ENCODE results near the gene WDFY3.

Gene WDFY3

GRCh38 chr4:84855774-84856173 is 110.7 kb downstream of the WDFY3 start:
- H3K9me3 ChIP-seq (ENCODE audit: low read length): no peaks in the 10 kb centered on the region
- TF ChIP-seq, protein P1, sequence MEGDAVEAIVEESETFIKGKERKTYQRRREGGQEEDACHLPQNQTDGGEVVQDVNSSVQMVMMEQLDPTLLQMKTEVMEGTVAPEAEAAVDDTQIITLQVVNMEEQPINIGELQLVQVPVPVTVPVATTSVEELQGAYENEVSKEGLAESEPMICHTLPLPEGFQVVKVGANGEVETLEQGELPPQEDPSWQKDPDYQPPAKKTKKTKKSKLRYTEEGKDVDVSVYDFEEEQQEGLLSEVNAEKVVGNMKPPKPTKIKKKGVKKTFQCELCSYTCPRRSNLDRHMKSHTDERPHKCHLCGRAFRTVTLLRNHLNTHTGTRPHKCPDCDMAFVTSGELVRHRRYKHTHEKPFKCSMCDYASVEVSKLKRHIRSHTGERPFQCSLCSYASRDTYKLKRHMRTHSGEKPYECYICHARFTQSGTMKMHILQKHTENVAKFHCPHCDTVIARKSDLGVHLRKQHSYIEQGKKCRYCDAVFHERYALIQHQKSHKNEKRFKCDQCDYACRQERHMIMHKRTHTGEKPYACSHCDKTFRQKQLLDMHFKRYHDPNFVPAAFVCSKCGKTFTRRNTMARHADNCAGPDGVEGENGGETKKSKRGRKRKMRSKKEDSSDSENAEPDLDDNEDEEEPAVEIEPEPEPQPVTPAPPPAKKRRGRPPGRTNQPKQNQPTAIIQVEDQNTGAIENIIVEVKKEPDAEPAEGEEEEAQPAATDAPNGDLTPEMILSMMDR (IDR thresholded peaks at IDR 0.05; ENCODE audit: low read length): no peak
- TF ChIP-seq EZH2 (IDR thresholded peaks at IDR 0.05; ENCODE audit: borderline replicate concordance, low read length): no peak

DNA sequence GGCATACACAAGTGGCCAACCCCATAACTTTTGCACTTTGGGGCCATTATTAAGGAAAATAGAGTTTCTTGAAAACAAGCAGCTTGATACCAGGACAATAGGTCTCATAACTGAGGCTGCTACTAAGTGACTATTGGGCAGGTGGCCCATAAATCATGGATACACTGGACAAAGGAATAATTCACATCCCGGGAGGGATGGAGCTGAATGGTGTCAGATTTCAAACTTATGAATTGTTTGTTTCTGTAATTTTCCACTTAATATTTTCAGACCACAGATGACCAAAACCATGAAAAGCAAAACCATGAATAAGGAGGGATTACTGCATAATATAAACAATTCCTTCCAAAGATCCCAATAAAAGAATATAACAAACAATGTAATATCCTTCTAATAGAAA is 114.4 kb downstream of the WDFY3 start:
- Histone ChIP-seq H3K27ac (ENCODE audit: low read depth, low read length, poor library complexity, severe bottlenecking) (no peak overlapping the region), H3F3A (ENCODE audit: insufficient read depth, low read length) (no peaks in the 10 kb centered on the region), H2AFZ (ENCODE audit: low read length) (no peak overlapping the region), H3K36me3 (ENCODE audit: insufficient read depth, low read length) (no peaks in the 10 kb centered on the region), H3K79me2 (ENCODE audit: insufficient read depth, low read length) (no peaks in the 10 kb centered on the region), H3K9ac (ENCODE audit: low read length) (no peak overlapping the region), H3K9me3 (ENCODE audit: low read length) (no peaks in the 10 kb centered on the region), H3K9me2 (ENCODE audit: low read depth, low read length) (no peaks in the 10 kb centered on the region), H3K4me3 (ENCODE audit: low read depth, low read length, poor library complexity, severe bottlenecking) (no peak overlapping the region), H3K4me2 (ENCODE audit: low read length) (no peak overlapping the region), H3K27me3 (ENCODE audit: insufficient read depth, low read length) (no peaks in the 10 kb centered on the region), H4K20me1 (ENCODE audit: insufficient read depth, low read length) (no peaks in the 10 kb centered on the region), H3K4me1 (ENCODE audit: insufficient read depth, low read length, severe bottlenecking) (no peaks in the 10 kb centered on the region)
- TF ChIP-seq, protein P1 (IDR thresholded peaks at IDR 0.05; ENCODE audit: low read length): no peak
- TF ChIP-seq EZH2 (IDR thresholded peaks at IDR 0.05; ENCODE audit: borderline replicate concordance, low read length): no peak

More at GRCh38 chr4:84855774-84856173, 110.7 kb downstream of the WDFY3 start:
- Histone ChIP-seq H3K4me1 (ENCODE audit: insufficient read depth, low read length, severe bottlenecking) (no peaks in the 10 kb centered on the region), H3K4me2 (ENCODE audit: low read length) (no peak overlapping the region), H2AFZ (ENCODE audit: low read length) (no peak overlapping the region), H3K79me2 (ENCODE audit: insufficient read depth, low read length) (no peaks in the 10 kb centered on the region), H3K9me2 (ENCODE audit: low read depth, low read length) (no peaks in the 10 kb centered on the region), H3F3A (ENCODE audit: insufficient read depth, low read length) (no peaks in the 10 kb centered on the region), H3K27ac (ENCODE audit: low read depth, low read length, poor library complexity, severe bottlenecking) (no peak overlapping the region), H3K36me3 (ENCODE audit: insufficient read depth, low read length) (no peaks in the 10 kb centered on the region), H3K9ac (ENCODE audit: low read length) (no peak overlapping the region), H3K27me3 (ENCODE audit: insufficient read depth, low read length) (no peaks in the 10 kb centered on the region), H4K20me1 (ENCODE audit: insufficient read depth, low read length) (no peaks in the 10 kb centered on the region), H3K4me3 (ENCODE audit: low read depth, low read length, poor library complexity, severe bottlenecking) (no peak overlapping the region)

DNA sequence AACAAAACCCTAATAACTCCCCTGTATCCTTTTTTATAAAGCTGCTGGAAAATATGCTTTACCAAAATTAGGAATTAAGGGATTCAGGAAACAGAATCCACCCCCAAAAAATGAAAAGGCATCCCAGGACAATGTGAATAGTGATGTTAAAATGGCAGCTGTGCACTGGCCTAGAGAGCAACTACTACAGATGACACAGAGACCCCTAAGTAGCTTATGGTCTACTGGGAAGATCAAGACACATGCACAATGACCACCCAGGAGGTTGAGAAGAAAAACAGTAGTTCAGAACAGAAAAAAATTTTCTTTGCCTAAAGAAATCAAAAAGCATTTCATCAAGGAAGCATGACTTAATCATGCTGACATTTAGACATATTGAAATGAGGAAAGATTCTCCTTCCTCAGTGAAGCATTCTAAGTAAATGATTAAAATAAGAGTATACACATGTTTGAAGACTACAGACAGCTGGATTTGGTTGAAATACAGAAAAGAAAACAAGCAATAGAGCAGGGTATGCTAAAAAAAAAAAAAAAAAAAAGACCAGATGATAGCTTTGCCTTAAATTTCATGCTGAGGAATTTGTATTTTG is 117.3 kb downstream of the WDFY3 start:
- Histone ChIP-seq H3K4me1 (ENCODE audit: insufficient read depth, low read length, severe bottlenecking) (no peaks in the 10 kb centered on the region), H3K27ac (ENCODE audit: low read depth, low read length, poor library complexity, severe bottlenecking) (no peak overlapping the region)
- TF ChIP-seq, protein P1 (IDR thresholded peaks at IDR 0.05; ENCODE audit: low read length): no peak
- TF ChIP-seq EZH2 (IDR thresholded peaks at IDR 0.05; ENCODE audit: borderline replicate concordance, low read length): no peak

More for the DNA sequence above, 117.3 kb downstream of the WDFY3 start:
- Histone ChIP-seq H3K36me3 (ENCODE audit: insufficient read depth, low read length) (no peaks in the 10 kb centered on the region), H3K9me2 (ENCODE audit: low read depth, low read length) (no peaks in the 10 kb centered on the region), H3F3A (ENCODE audit: insufficient read depth, low read length) (no peaks in the 10 kb centered on the region), H4K20me1 (ENCODE audit: insufficient read depth, low read length) (no peaks in the 10 kb centered on the region), H3K9ac (ENCODE audit: low read length) (no peak overlapping the region), H3K4me3 (ENCODE audit: low read depth, low read length, poor library complexity, severe bottlenecking) (no peak overlapping the region), H2AFZ (ENCODE audit: low read length) (no peak overlapping the region), H3K79me2 (ENCODE audit: insufficient read depth, low read length) (no peaks in the 10 kb centered on the region), H3K9me3 (ENCODE audit: low read length) (no peaks in the 10 kb centered on the region), H3K27me3 (ENCODE audit: insufficient read depth, low read length) (no peaks in the 10 kb centered on the region), H3K4me2 (ENCODE audit: low read length) (no peak overlapping the region)
